Esophagus (tissue), 2 donors: Measurements from ENCODE around the gene CTNNA2. TPM values are rescaled to one million over a fixed set of nuclear protein-coding genes. Genes with fewer than 3 reads are reported as not detected.

Experiments used
- H3K27ac ChIP-seq, 2 donors: one replicate each; pipeline ENCODE4 v1.5.1; 2013; ENCODE audit warnings: low read depth in 2 of 2, mild to moderate bottlenecking in 2 of 2, inconsistent platforms in 1 of 2, low read length in 1 of 2, moderate library complexity in 1 of 2
- H3K27me3 ChIP-seq, 2 donors: one replicate each; pipeline ENCODE4 v1.6.1; 2013; ENCODE audit warnings: low read length in 2 of 2, control low read depth in 1 of 2, mild to moderate bottlenecking in 1 of 2; ENCODE audit not compliant: insufficient read depth in 2 of 2, control insufficient read depth in 1 of 2
- H3K36me3 ChIP-seq, 2 donors: one replicate each; pipeline ENCODE4 v1.6.1; 2013; ENCODE audit warnings: low read length in 1 of 2; ENCODE audit not compliant: control insufficient read depth in 2 of 2, insufficient read depth in 2 of 2
- H3K4me1 ChIP-seq, 2 donors: one replicate each; pipeline ENCODE4 v1.6.1; 2013; ENCODE audit warnings: low read length in 1 of 2; ENCODE audit not compliant: control insufficient read depth in 2 of 2, insufficient read depth in 2 of 2
- H3K4me3 ChIP-seq, 2 donors: one replicate each; pipeline ENCODE4 v1.5.1; 2013; ENCODE audit warnings: low read length in 2 of 2, mild to moderate bottlenecking in 2 of 2, low read depth in 1 of 2, moderate library complexity in 1 of 2
- H3K9me3 ChIP-seq, 2 donors: one replicate each; pipeline ENCODE4 v1.6.1; 2013; ENCODE audit warnings: mild to moderate bottlenecking in 2 of 2, low read depth in 1 of 2, low read length in 1 of 2, moderate library complexity in 1 of 2; ENCODE audit not compliant: control insufficient read depth in 2 of 2, insufficient read depth in 1 of 2
- WGBS, 2 donors: extraction: QIAGEN DNeasy Blood & Tissue Kit; methylation state at CpG; one replicate each; pipeline ENCODE4 v1.1.7; 2013; 5-methylcytosine and 5-hydroxymethylcytosine counted together
- polyA plus RNA-seq, 2 donors: library from polyadenylated mRNA; stranded (reverse); fragments of 200-250 nt; gene quantifications; one replicate each; pipeline ENCODE4 v1.2.3, GENCODE V29; 2013
- donor health status: healthy with polysubstance abuse.
- donor health status: Bipolar disorder and iron deficiency.

Gene CTNNA2
- polyA plus RNA-seq, 2 donors, result 0.02 TPM; not detected in 1

DNA sequence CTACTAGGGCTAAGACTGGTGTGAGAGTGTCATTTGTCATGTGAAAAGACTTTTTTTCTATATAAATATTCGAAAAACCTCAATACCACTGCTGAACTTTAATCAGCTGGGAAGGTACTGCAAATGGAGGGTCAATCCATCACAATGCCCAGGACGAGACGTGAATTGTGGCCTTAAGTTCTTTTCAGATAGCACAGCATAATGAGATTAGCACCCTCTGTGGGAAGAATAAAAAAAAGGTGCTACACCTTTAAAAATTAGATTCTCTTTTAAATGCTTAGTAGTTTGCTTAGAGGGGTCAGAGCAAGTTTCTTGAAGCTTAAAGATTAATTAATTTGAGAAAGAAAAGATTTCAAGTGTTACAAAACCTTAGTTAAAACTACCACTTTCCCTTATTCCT, 786.1 kb downstream of the CTNNA2 start:
- Histone ChIP-seq H3K4me3 (no peak overlapping the region), H3K4me1 (peaks cover 0 to 2% of the 10 kb centered on the region in 2 donors), H3K36me3 (no peaks in the 10 kb centered on the region), H3K9me3 (peaks cover 0 to 16% of the 10 kb centered on the region in 2 donors), H3K27ac (no peak overlapping the region), H3K27me3 (peaks cover 0 to 7% of the 10 kb centered on the region in 2 donors)
- WGBS, 2 donors, result 45 to 55% methylated on average over 3 of the region's 3 CpGs

DNA sequence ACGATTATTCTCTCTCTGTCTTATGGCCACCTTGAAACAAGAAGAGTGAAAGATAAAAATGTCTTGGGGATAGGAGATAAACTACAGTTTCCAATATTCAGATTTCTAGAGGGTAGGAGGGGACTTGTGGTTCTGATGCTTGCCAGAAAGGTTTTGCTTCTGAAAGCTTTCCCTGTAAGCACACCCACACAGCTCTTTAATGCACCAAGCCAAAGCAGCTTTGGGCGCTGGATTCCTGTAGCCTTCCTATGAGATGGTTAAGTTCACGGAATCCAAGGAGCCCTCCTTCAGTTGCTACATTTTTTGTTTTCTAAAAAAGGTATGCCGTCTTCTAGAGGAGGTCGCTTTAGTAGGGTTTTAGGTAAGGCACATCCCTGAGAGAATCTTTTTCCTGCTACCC, 786.8 kb downstream of the CTNNA2 start:
- WGBS, 2 donors, result 63 to 67% methylated on average over 5 of the region's 5 CpGs

DNA sequence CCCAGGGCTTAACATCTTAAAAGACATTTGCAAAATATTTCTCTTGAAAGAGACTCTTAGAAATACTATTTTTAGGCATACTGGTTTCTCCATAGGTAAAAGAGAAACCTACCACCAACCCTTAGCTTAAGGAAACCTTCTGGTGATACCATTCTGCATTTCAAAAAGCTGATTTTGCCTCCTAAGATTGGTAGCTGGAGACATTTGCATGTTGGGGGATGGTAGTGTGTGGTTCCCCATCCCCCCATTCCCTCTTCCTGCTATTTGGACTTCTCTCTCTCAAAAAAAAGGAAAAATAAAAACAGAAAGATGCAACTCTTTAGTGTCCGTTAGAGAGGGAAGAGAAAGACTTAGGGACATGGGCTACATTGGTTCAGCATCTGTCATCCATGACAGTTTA, 787.5 kb downstream of the CTNNA2 start:
- H3K4me3 ChIP-seq, result no peak overlapping the region
- H3K27me3 ChIP-seq, result peaks cover 0 to 7% of the 10 kb centered on the region in 2 donors
- no peak overlapping the region for H3K27ac ChIP-seq
- no peaks in the 10 kb centered on the region for H3K36me3 ChIP-seq
- H3K9me3 ChIP-seq, result peaks cover 0 to 16% of the 10 kb centered on the region in 2 donors
- WGBS, 2 donors, result 57 to 70% methylated on average over 1 of the region's 1 CpG
- H3K4me1 ChIP-seq, result peaks cover 2 to 3% of the 10 kb centered on the region in 2 donors

More for the DNA sequence above, 786.8 kb downstream of the CTNNA2 start:
- H3K4me3 ChIP-seq, result no peak overlapping the region
- H3K9me3 ChIP-seq, result peaks cover 0 to 16% of the 10 kb centered on the region in 2 donors
- peaks cover 2 to 3% of the 10 kb centered on the region in 2 donors for H3K4me1 ChIP-seq
- peaks cover 0 to 7% of the 10 kb centered on the region in 2 donors for H3K27me3 ChIP-seq
- no peak overlapping the region for H3K27ac ChIP-seq
- no peaks in the 10 kb centered on the region for H3K36me3 ChIP-seq

DNA sequence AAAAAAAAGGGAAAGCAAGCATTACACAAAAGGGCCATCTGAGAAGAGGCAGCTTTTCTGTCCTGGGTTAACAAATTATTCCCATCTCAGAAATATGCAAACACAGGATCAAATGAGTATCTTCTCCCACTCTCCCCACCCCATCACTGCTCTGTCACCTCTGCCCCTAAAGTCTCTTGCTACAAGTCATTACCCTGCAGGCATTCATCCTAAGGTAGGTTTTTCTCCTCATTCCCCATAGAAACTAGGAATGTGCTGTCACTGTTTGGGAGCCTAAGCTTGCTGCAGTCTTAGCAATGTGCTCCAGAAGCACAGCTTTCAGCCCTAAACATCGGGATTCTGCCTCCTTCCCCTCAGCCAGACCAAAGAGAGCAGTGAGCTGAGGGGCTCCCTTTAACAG, 788.1 kb downstream of the CTNNA2 start:
- no peaks in the 10 kb centered on the region for H3K36me3 ChIP-seq
- peaks cover 2 to 3% of the 10 kb centered on the region in 2 donors for H3K4me1 ChIP-seq
- H3K4me3 ChIP-seq, result no peak overlapping the region
- peaks cover 0 to 16% of the 10 kb centered on the region in 2 donors for H3K9me3 ChIP-seq
- H3K27ac ChIP-seq, result no peak overlapping the region
- WGBS, 2 donors, result 27 to 44% methylated on average over 1 of the region's 1 CpG
- H3K27me3 ChIP-seq, result peaks cover 0 to 7% of the 10 kb centered on the region in 2 donors

DNA sequence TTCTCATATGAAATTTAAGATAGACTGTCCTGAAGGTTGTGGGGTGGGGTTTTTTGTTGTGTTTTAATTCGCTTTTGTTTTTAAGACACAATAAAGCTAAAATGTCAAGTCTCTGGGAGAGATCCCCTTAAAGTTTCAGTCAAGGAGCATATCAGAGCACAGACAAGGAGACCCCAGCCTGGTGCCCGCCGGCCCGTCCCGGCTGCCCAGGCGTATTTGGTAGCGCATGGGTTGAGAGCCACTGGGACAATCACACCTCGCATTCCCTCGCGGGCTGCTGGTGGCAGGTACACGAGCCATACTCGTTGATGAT, 789.1 kb downstream of the CTNNA2 start:
- Histone ChIP-seq H3K9me3 (peaks cover 0 to 16% of the 10 kb centered on the region in 2 donors), H3K36me3 (no peaks in the 10 kb centered on the region), H3K4me3 (no peak overlapping the region), H3K4me1 (peaks cover 2 to 3% of the 10 kb centered on the region in 2 donors), H3K27me3 (peaks cover 0 to 7% of the 10 kb centered on the region in 2 donors), H3K27ac (no peak overlapping the region)
- WGBS, 2 donors, result 44 to 52% methylated on average over 12 of the region's 12 CpGs

DNA sequence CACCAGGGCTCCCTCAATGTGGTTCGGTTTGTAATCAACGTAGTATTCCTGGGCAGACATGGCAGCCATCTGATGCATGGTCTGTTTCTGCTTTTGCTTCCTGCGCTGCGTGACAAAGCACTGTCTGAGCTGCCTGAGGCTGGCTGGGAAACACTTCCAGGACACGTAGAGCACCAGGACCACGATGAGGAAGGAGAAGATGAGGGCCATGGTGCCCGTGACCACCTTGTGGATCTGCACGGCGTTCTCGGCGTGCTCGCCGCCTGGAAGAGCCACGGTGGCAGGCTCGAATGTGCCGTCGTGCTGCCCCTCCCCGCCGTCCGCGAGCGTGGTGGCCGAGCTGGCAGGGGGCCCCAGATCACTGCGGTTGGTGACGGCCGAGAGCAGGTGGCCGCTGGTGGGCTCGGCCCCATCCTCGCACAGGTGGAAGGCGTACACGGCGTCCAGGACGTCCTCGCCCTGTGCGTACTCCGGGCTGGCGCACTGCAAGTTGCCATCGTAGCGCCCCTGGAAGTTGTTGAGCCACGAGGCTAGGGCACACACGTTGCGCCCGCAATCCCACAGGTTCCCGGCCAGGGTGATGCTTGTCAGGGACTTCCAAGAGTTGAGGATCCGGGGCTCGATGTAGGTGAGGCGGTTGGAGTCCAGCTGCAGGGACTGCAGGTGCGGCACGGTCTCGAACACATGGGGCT, 789.6 kb downstream of the CTNNA2 start:
- Histone ChIP-seq H3K36me3 (no peaks in the 10 kb centered on the region), H3K27me3 (peaks cover 0 to 7% of the 10 kb centered on the region in 2 donors), H3K9me3 (peaks cover 0 to 16% of the 10 kb centered on the region in 2 donors), H3K4me3 (no peak overlapping the region), H3K4me1 (peaks cover 2 to 3% of the 10 kb centered on the region in 2 donors), H3K27ac (no peak overlapping the region)
- WGBS, 2 donors, result 12 to 20% methylated on average over 50 of the region's 50 CpGs

DNA sequence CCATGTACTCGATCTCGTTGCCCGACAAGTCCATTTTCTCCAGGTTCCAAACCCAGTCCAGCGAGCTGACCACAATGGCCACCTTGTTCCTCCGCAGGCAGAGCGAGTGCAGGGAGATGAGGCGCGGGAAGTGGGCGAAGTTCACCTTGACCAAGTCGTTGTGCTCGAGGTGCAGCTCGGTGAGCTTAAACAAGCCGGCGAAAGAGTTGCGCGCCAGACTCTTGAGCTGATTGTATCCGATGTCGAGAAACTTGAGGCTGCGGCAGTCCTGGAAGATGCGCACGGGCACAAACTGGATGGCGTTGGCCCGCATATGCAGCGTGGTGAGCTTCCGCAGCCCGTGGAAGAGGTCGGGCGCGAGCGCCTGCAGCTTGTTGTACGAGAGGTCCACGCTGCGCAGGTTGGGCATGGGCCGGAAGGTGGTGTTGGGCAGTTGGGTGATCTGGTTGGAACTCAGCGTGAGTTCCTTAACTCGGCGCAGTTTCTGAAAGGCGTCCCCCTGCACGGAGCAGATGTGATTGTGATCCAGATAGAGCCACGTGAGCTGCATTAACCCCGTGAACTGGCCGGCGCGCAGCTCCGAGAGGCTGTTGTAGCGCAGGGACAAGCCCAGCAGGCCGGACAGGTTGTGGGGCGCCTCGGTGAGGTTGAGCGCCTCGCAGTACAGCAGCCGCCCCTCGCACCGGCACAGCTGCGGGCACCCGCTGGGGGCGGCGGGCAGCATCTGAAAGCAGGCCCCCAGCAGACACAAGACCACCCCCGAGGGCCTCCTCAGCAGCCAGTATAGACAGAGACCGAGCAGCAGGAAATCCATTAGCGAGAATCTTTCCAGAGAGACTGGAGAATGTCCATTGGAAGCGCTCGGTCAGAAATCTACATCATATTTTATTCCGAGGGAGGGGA, 790.4 kb downstream of the CTNNA2 start:
- H3K36me3 ChIP-seq, result no peaks in the 10 kb centered on the region
- H3K4me3 ChIP-seq, result no peak overlapping the region
- peaks cover 0 to 16% of the 10 kb centered on the region in 2 donors for H3K9me3 ChIP-seq
- H3K27ac ChIP-seq, result no peak overlapping the region
- WGBS, 2 donors, result 4 to 7% methylated on average over 64 of the region's 64 CpGs
- H3K27me3 ChIP-seq, result peaks cover 0 to 7% of the 10 kb centered on the region in 2 donors
- peaks cover 2 to 3% of the 10 kb centered on the region in 2 donors for H3K4me1 ChIP-seq

DNA sequence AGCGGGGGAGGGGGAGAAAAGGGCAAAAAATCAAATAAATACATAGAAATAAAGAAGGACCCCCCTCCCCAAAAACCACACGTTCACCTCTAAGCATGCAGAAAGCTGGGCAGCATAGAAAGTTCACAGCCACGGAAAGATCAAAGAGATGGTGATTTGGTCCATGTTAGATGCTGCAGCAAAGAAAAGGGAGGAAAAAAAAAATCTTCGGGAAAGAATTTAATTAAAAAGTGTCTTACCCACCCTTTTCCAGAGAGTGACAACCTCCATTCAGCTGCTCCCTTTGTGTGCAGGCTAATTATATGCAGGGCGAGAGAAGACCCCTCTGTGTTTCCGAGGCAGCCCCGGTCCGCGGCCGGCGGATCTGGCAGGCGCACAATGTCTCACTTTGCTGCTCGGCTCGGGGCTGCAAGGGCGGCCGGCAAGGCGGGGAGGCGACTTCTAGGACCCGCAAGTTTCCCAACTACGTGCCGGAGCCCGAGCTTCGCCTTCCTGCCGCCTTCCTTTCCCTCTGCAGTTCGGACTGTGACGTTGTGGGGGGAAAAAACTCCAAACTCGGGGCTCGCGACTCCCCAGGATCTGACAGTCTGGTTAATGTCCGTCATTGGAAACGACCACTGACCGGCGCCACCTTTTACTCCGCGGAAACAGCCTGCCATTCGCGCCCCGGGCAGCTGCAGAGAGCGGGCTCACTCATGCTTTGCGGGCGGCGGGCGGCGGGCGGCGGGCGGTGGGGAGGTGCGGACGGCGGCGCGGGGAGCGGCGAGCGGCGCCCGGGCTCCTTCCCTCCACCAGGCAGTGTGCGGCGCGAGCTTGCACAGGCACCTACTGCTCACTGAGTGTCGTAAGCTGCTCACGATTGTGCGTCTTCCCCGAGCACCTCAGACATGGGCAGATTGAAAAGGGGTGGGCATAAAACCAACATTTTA, 791.3 kb downstream of the CTNNA2 start, which contains the start of gene LRRTM1:
Gene LRRTM1, minus strand, starts transcription at position 844 of the 929 bp plus-strand sequence. CDS start 933 bp downstream, outside the sequence.
- Histone ChIP-seq H3K9me3 (peaks cover 0 to 16% of the 10 kb centered on the region in 2 donors), H3K4me3 (peak within 1 kb of the TSS; percentile 27 to 30), H3K27me3 (peaks cover 0 to 7% of the 10 kb centered on the region in 2 donors)

DNA sequence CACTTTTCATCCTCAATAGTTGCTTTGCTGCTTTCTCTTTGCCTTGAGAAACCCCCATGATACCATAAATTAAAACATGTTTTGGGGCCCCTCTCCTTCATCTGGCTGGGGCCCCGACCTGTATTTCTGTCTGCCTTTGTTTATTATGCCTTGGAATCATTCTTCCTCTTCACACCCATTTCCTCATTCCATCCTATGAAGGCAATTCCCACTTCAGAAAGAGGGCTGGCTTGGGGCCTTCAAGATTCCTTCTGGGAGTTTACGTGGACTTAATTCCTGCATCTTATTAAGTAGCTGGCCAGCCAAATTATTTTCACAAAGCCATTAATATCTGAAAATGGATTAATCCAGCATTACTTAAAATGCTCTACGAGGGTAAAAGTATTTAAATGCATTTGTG, 798.5 kb downstream of the CTNNA2 start:
- 30 to 32% methylated on average over 3 of the region's 3 CpGs for WGBS, 2 donors

More for the DNA sequence above, 791.3 kb downstream of the CTNNA2 start, which contains the start of gene LRRTM1:
- peaks cover 2 to 3% of the 10 kb centered on the region in 2 donors for H3K4me1 ChIP-seq
- 2 to 4% methylated on average over 47 to 64 of the region's 64 CpGs for WGBS, 2 donors
- H3K27ac ChIP-seq, result no peak within 1 kb of the TSS
- H3K36me3 ChIP-seq, result no peaks in the 10 kb centered on the region

More for the DNA sequence above, 798.5 kb downstream of the CTNNA2 start:
- no peaks in the 10 kb centered on the region for H3K9me3 ChIP-seq
- no peaks in the 10 kb centered on the region for H3K4me1 ChIP-seq
- no peaks in the 10 kb centered on the region for H3K27me3 ChIP-seq
- H3K27ac ChIP-seq, result no peak overlapping the region
- no peaks in the 10 kb centered on the region for H3K36me3 ChIP-seq
- H3K4me3 ChIP-seq, result no peak overlapping the region
